ENCODE measurements around the gene NR5A2.

Gene NR5A2

GRCh38 chr1:200205216-200205995 is 177.9 kb downstream of the NR5A2 start:
- DNase-seq (ENCODE audit: low read depth, low spot score), result no peak

- no peak for DNase-seq (ENCODE audit: low read depth, low spot score)
Measured at GRCh38 chr1:200206340-200206739, 178.8 kb downstream of the NR5A2 start.

DNA sequence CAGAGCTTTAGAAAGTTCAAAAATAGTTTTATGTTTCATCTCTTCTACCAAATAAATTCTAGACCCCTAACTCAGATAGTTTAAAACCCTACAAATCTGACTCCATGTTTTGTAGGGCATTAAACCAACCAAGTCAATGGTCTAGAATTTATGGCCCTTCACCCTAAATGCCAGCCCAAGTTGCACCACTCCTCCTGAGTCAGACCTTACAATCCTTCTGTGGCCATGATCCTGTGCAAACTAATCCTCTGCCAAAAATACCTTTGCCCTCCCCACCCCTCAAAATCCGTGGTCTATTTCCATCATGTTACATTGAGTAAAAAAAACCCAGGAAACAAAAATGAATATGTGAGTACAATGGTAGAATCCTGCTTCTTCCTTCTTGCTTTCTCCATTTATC is 179.3 kb downstream of the NR5A2 start:
- no peak for DNase-seq (ENCODE audit: low read depth, low spot score)

DNA sequence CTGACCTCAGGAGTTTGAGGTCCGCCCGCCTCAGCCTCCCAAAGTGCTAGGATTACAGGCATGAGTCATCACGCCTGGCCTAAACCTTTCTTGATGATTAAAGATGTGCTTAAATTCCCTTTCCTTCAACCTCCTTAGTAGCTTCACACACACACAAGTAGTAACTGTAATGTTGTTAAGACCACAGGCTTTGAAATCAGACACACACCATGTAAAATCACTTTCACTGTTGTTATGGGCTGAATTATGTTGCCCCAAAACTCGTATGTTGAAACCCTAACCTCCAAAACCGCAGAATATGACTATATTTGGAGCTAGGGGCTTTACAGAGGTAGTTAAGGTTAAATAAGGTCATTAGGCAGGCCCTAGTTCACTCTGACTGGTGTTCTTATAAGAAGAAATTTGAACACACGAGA is 180.2 kb downstream of the NR5A2 start:
- DNase-seq (ENCODE audit: low read depth, low spot score), result no peak

DNA sequence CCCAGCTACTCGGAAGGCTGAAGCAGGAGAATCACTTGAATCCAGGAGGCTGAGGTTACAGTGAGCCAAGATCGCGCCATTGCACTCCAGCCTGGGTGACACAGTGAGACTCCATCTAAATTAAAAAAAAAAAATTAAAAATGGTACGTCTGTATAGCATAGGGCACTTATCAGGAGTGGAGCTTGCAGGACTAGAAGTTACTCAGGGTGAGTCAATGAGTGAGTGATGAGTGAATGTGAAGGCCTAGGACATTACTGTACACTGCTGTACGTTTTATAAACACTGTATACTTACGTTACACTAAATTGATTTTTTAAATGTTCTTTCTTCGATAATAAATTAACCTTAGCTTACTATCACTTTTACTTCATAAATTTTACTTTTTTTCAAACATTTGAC is 183.6 kb downstream of the NR5A2 start:
- no peak for DNase-seq (ENCODE audit: low read depth, low spot score)

GRCh38 chr1:200213392-200213791 is 185.9 kb downstream of the NR5A2 start:
- no peak for DNase-seq (ENCODE audit: low read depth, low spot score)

DNA sequence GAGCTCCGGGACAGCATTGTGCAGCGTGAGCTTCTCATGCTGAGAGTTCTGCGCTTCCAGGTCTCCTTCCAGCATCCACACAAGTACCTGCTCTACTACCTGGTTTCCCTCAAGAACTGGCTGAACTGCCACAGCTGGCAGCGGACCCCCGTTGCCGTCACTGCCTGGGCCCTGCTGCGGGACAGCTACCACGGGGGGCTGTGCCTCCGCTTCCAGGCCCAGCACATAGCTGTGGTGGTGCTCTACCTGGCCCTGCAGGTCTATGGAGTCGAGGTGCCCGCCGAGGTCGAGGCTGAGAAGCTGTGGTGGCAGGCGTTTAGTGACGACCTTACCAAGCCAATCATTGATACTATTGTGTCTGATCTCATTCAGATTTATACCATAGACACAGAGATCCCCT is 186.4 kb downstream of the NR5A2 start:
- DNase-seq (ENCODE audit: low read depth, low spot score), result no peak

GRCh38 chr1:200215350-200215749 is 187.8 kb downstream of the NR5A2 start:
- DNase-seq (ENCODE audit: low read depth, low spot score), result no peak

GRCh38 chr1:200217703-200218102 is 190.2 kb downstream of the NR5A2 start:
- DNase-seq (ENCODE audit: low read depth, low spot score), result no peak

DNA sequence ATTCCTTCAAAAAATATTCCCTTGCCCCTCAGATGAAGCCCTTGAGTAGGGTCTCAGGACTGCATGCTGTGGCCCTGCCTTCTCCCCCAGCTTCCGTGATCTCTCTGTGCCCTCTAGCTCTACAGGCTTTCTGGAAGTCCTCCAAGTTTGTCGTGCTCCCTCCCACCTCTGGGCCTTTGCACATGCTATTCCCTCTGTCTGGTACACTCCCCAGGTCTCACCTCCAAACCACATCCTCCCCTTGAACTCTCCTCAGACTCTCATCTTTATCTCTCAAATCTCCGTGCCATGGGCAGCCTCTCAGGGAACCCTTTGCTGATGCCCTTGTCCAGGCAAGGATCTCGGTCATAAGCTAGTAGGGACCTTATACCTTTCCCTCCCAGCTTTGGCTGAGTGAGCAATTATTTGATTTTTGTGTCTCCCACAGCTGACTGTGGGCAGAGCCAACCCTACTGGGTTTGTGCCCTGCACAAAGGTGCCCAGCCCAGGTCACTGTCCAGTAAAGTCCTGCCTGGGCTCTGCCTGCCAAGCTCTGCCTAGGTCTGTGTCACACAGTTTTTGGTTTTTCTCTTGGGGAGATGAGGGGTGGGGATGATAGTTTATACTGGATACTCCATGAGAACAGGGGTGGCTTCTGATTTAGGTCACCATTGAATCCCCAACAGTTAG is 194.2 kb downstream of the NR5A2 start:
- no peak for DNase-seq (ENCODE audit: low read depth, low spot score)

DNA sequence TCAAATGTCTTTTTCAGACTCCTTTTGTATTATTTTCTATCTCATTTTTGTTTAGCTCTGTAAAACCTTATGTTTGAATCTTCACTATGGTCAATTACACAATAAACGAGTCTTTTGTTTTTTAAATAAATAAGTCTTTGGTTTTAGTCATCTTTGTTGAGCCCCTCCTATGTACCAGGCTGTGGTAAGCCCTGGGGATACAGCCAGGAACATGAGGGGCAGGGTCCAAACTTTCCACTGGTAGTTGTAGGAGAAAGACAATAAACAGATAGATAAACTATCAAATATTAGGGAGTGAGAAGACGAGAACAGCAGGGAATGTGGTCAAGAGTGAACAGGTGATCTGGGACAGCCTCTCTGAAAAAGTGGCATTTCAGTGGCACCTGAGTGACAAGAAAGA is 195.7 kb downstream of the NR5A2 start:
- DNase-seq (ENCODE audit: low read depth, low spot score), result no peak

DNA sequence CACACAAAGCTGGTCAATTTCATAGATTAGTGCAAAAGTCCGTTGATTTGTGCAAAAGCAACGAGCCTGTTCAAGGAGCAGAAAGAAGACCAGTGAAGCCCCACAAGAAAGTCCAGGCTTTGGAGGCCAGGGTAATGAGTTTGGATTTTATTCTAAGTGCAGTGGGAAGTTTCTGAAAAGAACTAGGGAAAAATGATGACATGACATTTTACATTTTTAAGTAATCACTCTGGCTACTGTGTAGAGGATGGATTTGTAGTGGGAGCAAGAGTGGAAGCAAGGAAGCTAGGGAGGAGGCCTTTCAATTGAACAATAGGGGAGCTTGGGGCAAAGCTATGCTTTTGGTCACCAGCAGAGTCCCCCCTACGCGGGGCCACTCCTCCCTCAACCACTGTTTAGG is 196.1 kb downstream of the NR5A2 start:
- DNase-seq (ENCODE audit: low read depth, low spot score), result no peak

DNA sequence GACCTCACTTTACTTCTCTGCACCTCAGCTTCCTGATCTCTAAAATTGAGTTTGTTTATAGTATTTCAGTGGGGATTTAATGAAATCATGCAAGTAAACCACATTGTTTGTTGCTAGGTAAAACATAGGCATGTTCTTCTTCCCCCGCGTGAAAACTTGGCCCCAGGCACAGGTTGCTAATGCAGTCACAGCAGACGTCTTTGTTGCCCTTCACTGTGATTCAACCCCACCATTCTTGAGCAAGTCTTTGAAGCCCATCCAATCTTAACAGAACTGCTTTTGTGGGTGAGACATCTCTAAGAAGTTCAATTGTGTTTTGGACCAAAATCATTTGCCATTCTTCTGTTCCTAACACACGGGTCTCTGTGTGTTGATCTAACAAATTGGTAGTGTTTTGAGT is 196.8 kb downstream of the NR5A2 start:
- no peak for DNase-seq (ENCODE audit: low read depth, low spot score)

GRCh38 chr1:200226268-200226968 is 198.9 kb downstream of the NR5A2 start:
- no peak for DNase-seq (ENCODE audit: low read depth, low spot score)

DNA sequence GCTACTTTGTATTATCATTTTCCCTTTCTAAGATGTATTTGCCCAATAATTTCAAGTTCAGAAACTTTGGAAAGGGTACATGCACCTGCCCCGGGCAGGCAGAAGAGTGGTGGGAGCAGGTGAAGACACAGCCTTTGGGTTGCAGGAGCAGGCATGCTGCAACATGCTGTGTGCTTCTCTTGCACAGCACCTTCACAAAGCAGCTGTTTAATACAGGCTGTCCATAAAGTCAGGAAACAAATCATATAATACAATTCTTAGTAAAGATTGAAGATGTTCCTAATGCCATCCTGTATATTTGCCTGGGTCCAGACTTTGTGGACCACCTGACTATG is 199.4 kb downstream of the NR5A2 start:
- DNase-seq (ENCODE audit: low read depth, low spot score), result no peak
